Skeletal muscle satellite cell (primary cell): Measurements from ENCODE around the gene CDR2.
A peak's percentile ranks its signal among the peaks of the same experiment; 100 is the strongest.
"Not testable (repeated sequence)": the region's sequence is repeated elsewhere in the genome, so short reads cannot be mapped to it uniquely, and the experiment has no call there.

Experiments
- H3K27me3 ChIP-seq: 2 replicates; pipeline ENCODE4 v1.7.0; 2013; ENCODE audit warnings: low read length; ENCODE audit not compliant: control insufficient read depth, insufficient read depth
- H3K36me3 ChIP-seq: 2 replicates; pipeline ENCODE4 v1.7.0; 2013; ENCODE audit warnings: mild to moderate bottlenecking, control low read depth, low read length; ENCODE audit not compliant: insufficient read depth
- H3K4me1 ChIP-seq: 2 replicates; pipeline ENCODE4 v1.7.0; 2013; ENCODE audit warnings: low read length; ENCODE audit not compliant: control insufficient read depth, insufficient read depth
- H3K4me2 ChIP-seq: 2 replicates; pipeline ENCODE4 v1.7.0; 2013; ENCODE audit warnings: mild to moderate bottlenecking, low read length
- H3K4me3 ChIP-seq: 2 replicates; pipeline ENCODE4 v1.7.0; 2013; ENCODE audit warnings: low read length
- H3K9ac ChIP-seq: 2 replicates; pipeline ENCODE4 v1.7.0; 2013; ENCODE audit warnings: mild to moderate bottlenecking, low read depth, low read length, moderate library complexity
- H3K9me3 ChIP-seq: replicated peaks from 2 replicates; pipeline ENCODE4 v1.7.0; 2013; ENCODE audit warnings: mild to moderate bottlenecking, control low read depth, low read length

Gene CDR2

GRCh38 chr16:22359679-22360078 is 14.7 kb downstream of the CDR2 start:
- Histone ChIP-seq H3K36me3 (peaks cover 45% of the 10 kb centered on the region), H3K9ac (no peak overlapping the region), H3K27me3 (no peaks in the 10 kb centered on the region), H3K4me2 (no peak overlapping the region), H3K4me1 (peaks cover 2% of the 10 kb centered on the region), H3K9me3 (no peaks in the 10 kb centered on the region), H3K4me3 (no peak overlapping the region)

- H3K9me3 ChIP-seq = no peaks in the 10 kb centered on the region
- H3K27me3 ChIP-seq = no peaks in the 10 kb centered on the region
- peaks cover 30% of the 10 kb centered on the region for H3K36me3 ChIP-seq
- H3K4me1 ChIP-seq = peaks cover 14% of the 10 kb centered on the region
- H3K4me2 ChIP-seq = no peak overlapping the region
- no peak overlapping the region for H3K4me3 ChIP-seq
- no peak overlapping the region for H3K9ac ChIP-seq
These were observed 16.4 kb downstream of the CDR2 start for GRCh38 chr16:22358000-22358399.

GRCh38 chr16:22357635-22357971 is 16.8 kb downstream of the CDR2 start:
- Histone ChIP-seq H3K27me3 (no peaks in the 10 kb centered on the region), H3K9ac (no peak overlapping the region), H3K4me2 (no peak overlapping the region), H3K36me3 (peaks cover 26% of the 10 kb centered on the region), H3K4me1 (peaks cover 18% of the 10 kb centered on the region), H3K9me3 (no peaks in the 10 kb centered on the region), H3K4me3 (no peak overlapping the region)

GRCh38 chr16:22356930-22357634 is 17.3 kb downstream of the CDR2 start:
- Histone ChIP-seq H3K9ac (no peak overlapping the region), H3K36me3 (peaks cover 23% of the 10 kb centered on the region), H3K4me1 (peaks cover 21% of the 10 kb centered on the region), H3K4me2 (no peak overlapping the region), H3K27me3 (no peaks in the 10 kb centered on the region), H3K4me3 (no peak overlapping the region), H3K9me3 (no peaks in the 10 kb centered on the region)

- H3K4me3 ChIP-seq = no peak overlapping the region
- no peak overlapping the region for H3K9ac ChIP-seq
- no peak overlapping the region for H3K4me2 ChIP-seq
- peaks cover 27% of the 10 kb centered on the region for H3K36me3 ChIP-seq
- H3K27me3 ChIP-seq = no peaks in the 10 kb centered on the region
- peaks cover 21% of the 10 kb centered on the region for H3K4me1 ChIP-seq
- no peaks in the 10 kb centered on the region for H3K9me3 ChIP-seq
These were observed 18.9 kb downstream of the CDR2 start for GRCh38 chr16:22355487-22355908.

GRCh38 chr16:22353933-22354541 is 20.4 kb downstream of the CDR2 start:
- peaks cover 35% of the 10 kb centered on the region for H3K36me3 ChIP-seq
- H3K4me1 ChIP-seq = peaks cover 21% of the 10 kb centered on the region
- peak overlapping the region; percentile 61 for H3K4me2 ChIP-seq
- H3K9ac ChIP-seq = peak overlapping the region; percentile 22
- no peaks in the 10 kb centered on the region for H3K27me3 ChIP-seq
- no peaks in the 10 kb centered on the region for H3K9me3 ChIP-seq
- no peak overlapping the region for H3K4me3 ChIP-seq

- H3K27me3 ChIP-seq = no peaks in the 10 kb centered on the region
- H3K4me2 ChIP-seq = peak overlapping the region; percentile 61
- peaks cover 21% of the 10 kb centered on the region for H3K4me1 ChIP-seq
- H3K4me3 ChIP-seq = peak overlapping the region; percentile 1
- no peaks in the 10 kb centered on the region for H3K9me3 ChIP-seq
- H3K36me3 ChIP-seq = peaks cover 41% of the 10 kb centered on the region
- H3K9ac ChIP-seq = peak overlapping the region; percentile 46
These were observed 21.1 kb downstream of the CDR2 start for GRCh38 chr16:22353191-22353919.

- Histone ChIP-seq H3K9me3 (no peaks in the 10 kb centered on the region), H3K4me2 (peak overlapping the region; percentile 61), H3K4me3 (peak overlapping the region; percentile 1), H3K27me3 (no peaks in the 10 kb centered on the region), H3K4me1 (peaks cover 21% of the 10 kb centered on the region), H3K9ac (peak overlapping the region; percentile 46), H3K36me3 (peaks cover 46% of the 10 kb centered on the region)
These were observed 21.7 kb downstream of the CDR2 start for GRCh38 chr16:22352723-22353122.

- Histone ChIP-seq H3K36me3 (peaks cover 49% of the 10 kb centered on the region), H3K9ac (no peak overlapping the region), H3K4me3 (no peak overlapping the region)
These were observed 22.3 kb downstream of the CDR2 start for GRCh38 chr16:22352140-22352539.

GRCh38 chr16:22351017-22351416 is 23.4 kb downstream of the CDR2 start:
- peaks cover 58% of the 10 kb centered on the region for H3K36me3 ChIP-seq

More at GRCh38 chr16:22352140-22352539, 22.3 kb downstream of the CDR2 start:
- H3K4me1 ChIP-seq = peaks cover 21% of the 10 kb centered on the region
- no peak overlapping the region for H3K4me2 ChIP-seq
- H3K9me3 ChIP-seq = no peaks in the 10 kb centered on the region
- H3K27me3 ChIP-seq = no peaks in the 10 kb centered on the region

GRCh38 chr16:22348291-22348690 is 26.1 kb downstream of the CDR2 start:
- peaks cover 67% of the 10 kb centered on the region for H3K36me3 ChIP-seq
- H3K9ac ChIP-seq = no peak overlapping the region
- H3K4me2 ChIP-seq = no peak overlapping the region
- no peaks in the 10 kb centered on the region for H3K27me3 ChIP-seq
- peaks cover 10% of the 10 kb centered on the region for H3K4me1 ChIP-seq
- H3K9me3 ChIP-seq = no peaks in the 10 kb centered on the region
- no peak overlapping the region for H3K4me3 ChIP-seq

More at GRCh38 chr16:22351017-22351416, 23.4 kb downstream of the CDR2 start:
- H3K27me3 ChIP-seq, H3K9ac ChIP-seq, H3K9me3 ChIP-seq, H3K4me2 ChIP-seq, H3K4me3 ChIP-seq: not testable (repeated sequence)
- H3K4me1 ChIP-seq = peaks cover 21% of the 10 kb centered on the region
